ENCODE data around the gene ATAD3A.
"Not testable (repeated sequence)": the region's sequence is repeated elsewhere in the genome, so short reads cannot be mapped to it uniquely, and the experiment has no call there.

The ATAD3A gene

GRCh38 chr1:1489861-1490260, 22.1 kb upstream of the ATAD3A start:
- no peak for DNase-seq (ENCODE audit: low spot score)

- DNase-seq (ENCODE audit: low spot score), result no peak
Observed at GRCh38 chr1:1490633-1491230, 21.2 kb upstream of the ATAD3A start.

- no peak for DNase-seq (ENCODE audit: low spot score)
Observed at GRCh38 chr1:1491601-1492000, 20.4 kb upstream of the ATAD3A start.

- not testable (repeated sequence) for DNase-seq (ENCODE audit: low spot score)
Observed at GRCh38 chr1:1494311-1494710, 17.7 kb upstream of the ATAD3A start.

- not testable (repeated sequence) for DNase-seq (ENCODE audit: low spot score)
Observed at GRCh38 chr1:1495461-1495975, 16.4 kb upstream of the ATAD3A start.

GRCh38 chr1:1504777-1505365, 7.1 kb upstream of the ATAD3A start:
- DNase-seq (ENCODE audit: low spot score), result not testable (repeated sequence)

- not testable (repeated sequence) for DNase-seq (ENCODE audit: low spot score)
Observed at GRCh38 chr1:1505366-1505798, 6.6 kb upstream of the ATAD3A start.

- not testable (repeated sequence) for DNase-seq (ENCODE audit: low spot score)
Observed at GRCh38 chr1:1505801-1506200, 6.2 kb upstream of the ATAD3A start.

- DNase-seq (ENCODE audit: low spot score), result no peak
Observed at GRCh38 chr1:1507305-1507704, 4.7 kb upstream of the ATAD3A start.

- not testable (repeated sequence) for DNase-seq (ENCODE audit: low spot score)
Observed at GRCh38 chr1:1508775-1509464, 3.0 kb upstream of the ATAD3A start.

- not testable (repeated sequence) for DNase-seq (ENCODE audit: low spot score)
Observed at GRCh38 chr1:1509465-1509850, 2.5 kb upstream of the ATAD3A start.

- no peak for DNase-seq (ENCODE audit: low spot score)
Observed at GRCh38 chr1:1510912-1511532, 940 bp upstream of the ATAD3A start.

- DNase-seq (ENCODE audit: low spot score), result not testable (repeated sequence)
Observed at GRCh38 chr1:1512425-1512824, 463 bp downstream of the ATAD3A start.

- not testable (repeated sequence) for DNase-seq (ENCODE audit: low spot score)
Observed at GRCh38 chr1:1513675-1514074, 1.7 kb downstream of the ATAD3A start.

- not testable (repeated sequence) for DNase-seq (ENCODE audit: low spot score)
Observed at GRCh38 chr1:1514376-1514775, 2.4 kb downstream of the ATAD3A start.

GRCh38 chr1:1516923-1517322, 5.0 kb downstream of the ATAD3A start:
- not testable (repeated sequence) for DNase-seq (ENCODE audit: low spot score)

- DNase-seq (ENCODE audit: low spot score), result no peak
Observed at GRCh38 chr1:1517973-1518620, 6.1 kb downstream of the ATAD3A start.

GRCh38 chr1:1518621-1519007, 6.7 kb downstream of the ATAD3A start:
- DNase-seq (ENCODE audit: low spot score), result not testable (repeated sequence)

- DNase-seq (ENCODE audit: low spot score), result not testable (repeated sequence)
Observed at GRCh38 chr1:1519805-1520505, 8.0 kb downstream of the ATAD3A start.

- DNase-seq (ENCODE audit: low spot score), result no peak
Observed at GRCh38 chr1:1521331-1521730, 9.4 kb downstream of the ATAD3A start.

GRCh38 chr1:1522536-1522935, 10.6 kb downstream of the ATAD3A start:
- DNase-seq (ENCODE audit: low spot score), result not testable (repeated sequence)
